ENCODE data around the gene FBLN7. TPM values are rescaled to one million over a fixed set of nuclear protein-coding genes. Genes with fewer than 3 reads are reported as not detected.
A peak's percentile ranks its signal among the peaks of the same experiment; 100 is the strongest.
"Not testable (repeated sequence)": the region's sequence is repeated elsewhere in the genome, so short reads cannot be mapped to it uniquely, and the experiment has no call there.

The FBLN7 gene
- total RNA-seq, 1 donor from 2014 or later: 19.1 TPM

DNA sequence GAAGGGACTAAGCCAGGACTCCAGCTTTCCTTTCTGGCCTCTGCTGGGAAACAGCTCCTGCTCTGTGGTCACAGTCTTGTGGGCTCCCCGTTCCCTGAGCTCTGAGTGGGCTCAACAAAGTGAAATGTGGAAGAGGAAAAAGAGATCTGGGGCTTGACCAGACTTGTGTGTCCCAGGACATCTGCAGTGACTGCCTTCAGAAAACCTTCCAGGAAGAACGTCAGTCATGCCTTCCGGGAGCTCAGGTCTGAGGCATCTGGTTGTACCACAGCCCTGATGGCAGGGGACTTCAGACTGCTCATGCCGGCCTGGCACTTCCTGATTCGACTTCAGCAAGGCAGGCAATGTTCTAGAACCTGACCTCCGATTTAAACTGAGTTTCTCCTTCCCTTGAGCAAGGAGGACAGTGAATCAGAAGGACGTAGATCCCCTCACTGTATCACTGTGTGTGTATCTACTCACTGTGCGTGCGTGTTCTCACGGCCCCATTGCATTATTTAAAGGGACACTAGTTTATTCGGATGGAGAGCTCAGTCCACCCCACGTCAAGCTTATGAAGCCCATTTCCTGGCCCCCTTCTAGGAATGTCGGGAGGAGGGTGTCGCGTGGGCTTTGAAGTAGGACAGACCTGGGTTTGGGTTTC is 548 bp upstream of the FBLN7 start:
- no peak for DNase-seq (ENCODE audit: low read depth, low spot score)
- peaks cover 6% of the 10 kb centered on the region for H3K9me3 Mint-ChIP-seq

GRCh38 chr2:112139033-112139614 is 939 bp downstream of the FBLN7 start:
- peak; percentile 35 for DNase-seq (ENCODE audit: low read depth, low spot score)
- peak overlapping the region; percentile 87 for H3K4me3 Mint-ChIP-seq
- H3K27me3 Mint-ChIP-seq (ENCODE audit: low read depth); H3K9me3 Mint-ChIP-seq: not testable (repeated sequence)
- peak overlapping the region; percentile 27 for H3K27ac Mint-ChIP-seq (ENCODE audit: unreplicated experiment)
- peaks cover 29% of the 10 kb centered on the region for H3K4me1 Mint-ChIP-seq
- H3K36me3 Mint-ChIP-seq (ENCODE audit: low read depth): peaks cover 14% of the 10 kb centered on the region

More for the DNA sequence above, 548 bp upstream of the FBLN7 start:
- peaks cover 7% of the 10 kb centered on the region for H3K27me3 Mint-ChIP-seq (ENCODE audit: low read depth)
- TF ChIP-seq, protein P1, sequence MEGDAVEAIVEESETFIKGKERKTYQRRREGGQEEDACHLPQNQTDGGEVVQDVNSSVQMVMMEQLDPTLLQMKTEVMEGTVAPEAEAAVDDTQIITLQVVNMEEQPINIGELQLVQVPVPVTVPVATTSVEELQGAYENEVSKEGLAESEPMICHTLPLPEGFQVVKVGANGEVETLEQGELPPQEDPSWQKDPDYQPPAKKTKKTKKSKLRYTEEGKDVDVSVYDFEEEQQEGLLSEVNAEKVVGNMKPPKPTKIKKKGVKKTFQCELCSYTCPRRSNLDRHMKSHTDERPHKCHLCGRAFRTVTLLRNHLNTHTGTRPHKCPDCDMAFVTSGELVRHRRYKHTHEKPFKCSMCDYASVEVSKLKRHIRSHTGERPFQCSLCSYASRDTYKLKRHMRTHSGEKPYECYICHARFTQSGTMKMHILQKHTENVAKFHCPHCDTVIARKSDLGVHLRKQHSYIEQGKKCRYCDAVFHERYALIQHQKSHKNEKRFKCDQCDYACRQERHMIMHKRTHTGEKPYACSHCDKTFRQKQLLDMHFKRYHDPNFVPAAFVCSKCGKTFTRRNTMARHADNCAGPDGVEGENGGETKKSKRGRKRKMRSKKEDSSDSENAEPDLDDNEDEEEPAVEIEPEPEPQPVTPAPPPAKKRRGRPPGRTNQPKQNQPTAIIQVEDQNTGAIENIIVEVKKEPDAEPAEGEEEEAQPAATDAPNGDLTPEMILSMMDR (conservative IDR thresholded peaks at IDR 0.05): no peak
- peaks cover 13% of the 10 kb centered on the region for H3K36me3 Mint-ChIP-seq (ENCODE audit: low read depth)
- H3K4me3 Mint-ChIP-seq: peak overlapping the region; percentile 84
- no peak overlapping the region for H3K27ac Mint-ChIP-seq (ENCODE audit: unreplicated experiment)
- peaks cover 26% of the 10 kb centered on the region for H3K4me1 Mint-ChIP-seq

DNA sequence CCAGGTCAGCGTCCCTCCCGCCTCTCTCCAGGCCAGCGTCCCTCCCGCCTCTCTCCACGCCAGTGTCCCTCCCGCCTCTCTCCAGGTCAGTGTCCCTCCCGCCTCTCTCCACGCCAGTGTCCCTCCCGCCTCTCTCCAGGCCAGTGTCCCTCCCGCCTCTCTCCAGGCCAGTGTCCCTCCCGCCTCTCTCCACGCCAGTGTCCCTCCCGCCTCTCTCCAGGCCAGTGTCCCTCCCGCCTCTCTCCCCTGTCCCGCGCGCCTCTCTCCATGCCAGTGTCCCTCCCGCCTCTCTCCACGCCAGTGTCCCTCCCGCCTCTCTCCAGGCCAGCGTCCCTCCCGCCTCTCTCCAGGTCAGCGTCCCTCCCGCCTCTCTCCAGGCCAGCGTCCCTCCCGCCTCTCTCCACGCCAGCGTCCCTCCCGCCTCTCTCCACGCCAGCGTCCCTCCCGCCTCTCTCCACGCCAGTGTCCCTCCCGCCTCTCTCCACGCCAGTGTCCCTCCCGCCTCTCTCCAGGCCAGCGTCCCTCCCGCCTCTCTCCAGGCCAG is 1.5 kb downstream of the FBLN7 start:
- H3K27me3 Mint-ChIP-seq (ENCODE audit: low read depth); H3K9me3 Mint-ChIP-seq; DNase-seq (ENCODE audit: low read depth, low spot score); H3K27ac Mint-ChIP-seq (ENCODE audit: unreplicated experiment): not testable (repeated sequence)
- peak overlapping the region; percentile 88 for H3K4me3 Mint-ChIP-seq
- peaks cover 29% of the 10 kb centered on the region for H3K4me1 Mint-ChIP-seq
- H3K36me3 Mint-ChIP-seq (ENCODE audit: low read depth): peaks cover 14% of the 10 kb centered on the region

DNA sequence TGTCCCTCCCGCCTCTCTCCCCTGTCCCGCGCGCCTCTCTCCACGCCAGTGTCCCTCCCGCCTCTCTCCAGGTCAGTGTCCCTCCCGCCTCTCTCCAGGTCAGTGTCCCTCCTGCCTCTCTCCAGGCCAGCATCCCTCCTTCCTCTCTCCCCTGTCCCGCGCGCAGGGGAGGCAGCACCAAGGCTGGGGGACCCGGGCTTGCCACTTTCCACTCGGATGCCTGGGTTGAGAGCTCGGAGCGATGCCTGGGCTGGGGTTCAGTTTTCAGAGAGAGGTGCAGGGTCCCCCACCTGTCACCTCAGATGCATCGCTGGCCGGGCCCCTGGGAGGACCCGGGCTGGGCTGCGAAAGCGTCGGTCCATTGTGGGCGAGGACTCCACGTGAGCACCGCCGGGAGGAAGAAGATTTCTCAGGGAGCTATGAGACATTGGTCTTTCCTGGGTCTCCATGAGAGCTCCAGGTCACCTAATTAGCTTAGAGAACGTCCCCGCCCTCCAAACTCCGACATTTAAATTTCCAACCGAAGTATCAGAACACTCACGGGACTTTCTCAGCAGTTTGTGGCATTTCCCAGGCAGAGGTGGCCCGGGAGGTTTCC is 2.1 kb downstream of the FBLN7 start:
- Mint-ChIP-seq H3K4me3 (peak overlapping the region; percentile 88), H3K9me3 (no peaks in the 10 kb centered on the region), H3K36me3 (ENCODE audit: low read depth) (peaks cover 14% of the 10 kb centered on the region), H3K27ac (ENCODE audit: unreplicated experiment) (peak overlapping the region; percentile 19), H3K27me3 (ENCODE audit: low read depth) (peaks cover 7% of the 10 kb centered on the region), H3K4me1 (peaks cover 29% of the 10 kb centered on the region)
- no peak for DNase-seq (ENCODE audit: low read depth, low spot score)
- TF ChIP-seq, protein P1 (conservative IDR thresholded peaks at IDR 0.05): no peak

DNA sequence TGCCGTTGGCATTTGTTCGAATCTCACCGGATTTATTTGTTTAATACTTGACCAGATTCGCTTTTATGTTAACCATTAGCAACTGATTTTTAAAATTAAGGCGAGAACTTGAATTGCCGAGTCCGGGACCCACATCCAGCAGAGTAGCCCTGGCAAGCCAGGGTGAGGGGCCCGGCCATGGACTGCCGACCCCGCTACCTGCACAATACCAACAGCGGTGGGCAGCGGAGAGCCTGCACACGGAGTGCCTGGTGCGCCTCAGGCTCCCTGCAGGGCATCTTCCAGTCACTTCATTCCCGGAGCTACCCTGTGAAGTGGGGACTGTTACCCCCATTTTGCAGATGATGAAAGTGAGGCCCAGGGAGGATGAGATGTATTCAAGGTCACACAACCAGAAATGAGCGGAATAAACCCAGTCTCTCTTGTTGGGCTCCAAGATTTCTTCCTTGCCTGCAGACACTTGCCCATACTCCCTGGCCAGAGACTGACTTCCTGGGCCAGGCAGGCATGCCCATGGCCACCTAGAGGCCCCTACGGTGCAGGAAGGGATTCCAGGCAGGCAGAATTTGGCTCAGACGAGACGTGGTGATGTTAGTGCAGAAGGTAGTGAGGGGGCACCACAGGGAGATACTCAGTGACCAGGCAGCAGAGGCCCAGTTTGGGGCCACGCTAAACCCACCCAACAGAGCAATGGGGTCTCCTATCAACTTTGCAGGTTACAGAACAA is 2.9 kb downstream of the FBLN7 start:
- DNase-seq (ENCODE audit: low read depth, low spot score): no peak
- Mint-ChIP-seq H3K9me3 (no peaks in the 10 kb centered on the region), H3K36me3 (ENCODE audit: low read depth) (peaks cover 14% of the 10 kb centered on the region), H3K27ac (ENCODE audit: unreplicated experiment) (no peak overlapping the region), H3K27me3 (ENCODE audit: low read depth) (peaks cover 7% of the 10 kb centered on the region), H3K4me3 (peak overlapping the region; percentile 88), H3K4me1 (peaks cover 29% of the 10 kb centered on the region)
- TF ChIP-seq, protein P1 (conservative IDR thresholded peaks at IDR 0.05): no peak

GRCh38 chr2:112141626-112142007 is 3.4 kb downstream of the FBLN7 start:
- DNase-seq (ENCODE audit: low read depth, low spot score): no peak
- TF ChIP-seq, protein P1 (conservative IDR thresholded peaks at IDR 0.05): no peak
- Mint-ChIP-seq H3K4me3 (peak overlapping the region; percentile 88), H3K27ac (ENCODE audit: unreplicated experiment) (no peak overlapping the region), H3K9me3 (no peaks in the 10 kb centered on the region), H3K36me3 (ENCODE audit: low read depth) (peaks cover 14% of the 10 kb centered on the region), H3K27me3 (ENCODE audit: low read depth) (peaks cover 4% of the 10 kb centered on the region), H3K4me1 (peaks cover 29% of the 10 kb centered on the region)

All from neural crest cell (in vitro differentiated cells).